Heart left ventricle (tissue), 13 donors: ENCODE results near the gene CDH12.

Experiments
- CTCF ChIP-seq, 12 donors: fragments of 200-600 bp; sonication (generic) in 4 of 12; IDR thresholded peaks; one replicate each; pipeline versions ENCODE4 v1.5.0 to v1.8.0; 2018 to 2022; ENCODE audit warnings: antibody characterized with exemption in 12 of 12, mild to moderate bottlenecking in 5 of 12
- POLR2A ChIP-seq, 2 donors: fragments of 450-650 bp; IDR thresholded peaks; one replicate each; pipeline ENCODE4 v1.6.1; 2017; ENCODE audit warnings: antibody characterized with exemption in 2 of 2, mild to moderate bottlenecking in 2 of 2, moderate library complexity in 2 of 2
- donor health status: ischemic (EF 13 %, LVEDD 7.1; RV severe dilation, severe dysfunction).
- donor health status: DM: no; HTN: yes; CAD: no.
- donor health status: DM: no; HTN: no; CAD: no.
- donor health status: ischemic (EF 25% LVEDD 6.9; RV normal size, moderate dysfunction).
- donor health status: ischemic (EF 25% LVEDD 5.7; RV mildly dilated, moderate dysfunction).
- donor health status: ischemic (EF 35%, LVEDD 5.7; RV mildly dilated, moderate dysfunction).
- donor health status: nonischemic (EF 11% LVEDD 7.7; RV severe dilation, severe dysfunction).
- donor health status: DM: yes; HTN: yes; CAD: no.
- donor health status: PGD.
- donor health status: ischemic (EF 29% LVEDD 5.4; RV normal size, mild dysfunction).
- donor health status: nonischemic (EF 23%, LVEDD 6.1; RV moderate dilation, normal function).

- no peak for TF ChIP-seq CTCF (IDR thresholded peaks at IDR 0.05)
- no peak for TF ChIP-seq POLR2A (IDR thresholded peaks at IDR 0.05)
These were observed 1026.3 kb downstream of the CDH12 start for GRCh38 chr5:21826884-21827283.
